ENCODE results near the gene SLC15A5. TPM values are rescaled to one million over a fixed set of nuclear protein-coding genes. Genes with fewer than 3 reads are reported as not detected.

Gene SLC15A5, protein sequence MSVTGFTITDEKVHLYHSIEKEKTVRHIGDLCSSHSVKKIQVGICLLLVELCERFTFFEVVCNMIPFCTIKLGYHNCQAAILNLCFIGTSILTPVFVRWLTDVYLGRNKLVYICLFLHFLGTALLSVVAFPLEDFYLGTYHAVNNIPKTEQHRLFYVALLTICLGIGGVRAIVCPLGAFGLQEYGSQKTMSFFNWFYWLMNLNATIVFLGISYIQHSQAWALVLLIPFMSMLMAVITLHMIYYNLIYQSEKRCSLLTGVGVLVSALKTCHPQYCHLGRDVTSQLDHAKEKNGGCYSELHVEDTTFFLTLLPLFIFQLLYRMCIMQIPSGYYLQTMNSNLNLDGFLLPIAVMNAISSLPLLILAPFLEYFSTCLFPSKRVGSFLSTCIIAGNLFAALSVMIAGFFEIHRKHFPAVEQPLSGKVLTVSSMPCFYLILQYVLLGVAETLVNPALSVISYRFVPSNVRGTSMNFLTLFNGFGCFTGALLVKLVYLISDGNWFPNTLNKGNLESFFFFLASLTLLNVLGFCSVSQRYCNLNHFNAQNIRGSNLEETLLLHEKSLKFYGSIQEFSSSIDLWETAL
- 0.41 TPM for total RNA-seq

DNA sequence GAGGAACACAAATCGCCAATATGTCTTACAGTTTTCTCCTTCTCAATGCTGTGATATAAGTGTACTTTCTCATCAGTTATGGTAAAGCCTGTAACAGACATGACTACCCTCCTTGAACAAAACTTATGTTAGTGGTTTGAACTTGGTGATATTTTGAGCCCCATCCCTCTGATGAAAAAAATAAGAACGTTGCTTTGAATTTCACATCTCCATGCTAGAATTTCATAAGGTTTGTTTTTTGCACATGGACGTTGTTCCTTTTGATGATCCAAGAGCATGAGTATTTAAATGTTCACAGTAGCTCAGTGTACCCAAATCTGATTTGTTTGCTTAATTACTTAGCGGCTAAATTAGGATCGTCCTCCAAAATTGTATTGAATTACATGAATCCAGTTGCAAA is at the start of gene SLC15A5:
TSS of gene SLC15A5 (minus strand) at position 101 of the 400 bp plus-strand sequence. CDS start at position 101, 0 bp downstream.
- no peak for DNase-seq (ENCODE audit: low spot score in 2 of 2)
- no peak for FAIRE-seq

DNA sequence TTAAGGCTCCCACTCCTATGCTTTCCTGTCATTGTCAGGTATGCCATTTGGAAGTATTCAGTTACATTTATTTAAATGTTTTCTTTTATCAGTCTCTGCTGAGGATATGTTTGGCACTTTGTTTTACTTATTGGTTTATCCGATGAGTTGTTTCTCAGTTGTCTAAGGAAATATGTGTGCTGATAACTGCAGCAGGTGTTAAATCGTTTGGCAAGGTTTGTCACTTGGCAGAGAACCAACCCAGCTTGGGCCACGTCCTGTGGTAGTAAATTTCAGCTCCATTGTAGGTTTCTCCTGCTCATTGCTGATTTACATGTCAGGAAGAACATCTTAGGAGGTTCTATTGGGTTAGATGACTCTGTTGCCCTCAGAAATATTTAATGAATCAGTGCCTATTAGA is 47.9 kb upstream of the SLC15A5 start:
- FAIRE-seq (no peak), DNase-seq (ENCODE audit: low spot score in 2 of 2) (no peak)

DNA sequence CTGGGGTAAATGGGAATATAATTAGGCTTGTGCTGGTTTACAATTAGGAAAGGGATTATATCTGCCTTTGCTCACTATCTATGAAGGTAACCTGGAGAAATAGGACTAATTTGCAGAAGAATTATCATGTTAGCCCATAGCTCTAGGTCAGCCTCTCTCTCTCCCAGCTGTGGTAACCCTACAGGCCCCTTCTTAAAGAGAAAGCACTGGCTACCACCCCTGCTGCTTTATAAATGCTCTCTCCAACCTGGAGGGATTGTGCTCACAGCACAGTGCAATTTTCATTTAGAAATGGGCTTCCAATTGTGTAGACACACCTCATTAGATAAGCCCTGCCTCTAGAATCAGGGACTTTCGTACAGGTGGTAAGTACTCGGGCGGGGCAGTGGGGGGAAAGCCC is 47.3 kb upstream of the SLC15A5 start:
- DNase-seq (ENCODE audit: low spot score in 2 of 2) (no peak), FAIRE-seq (no peak)

GRCh38 chr12:16324272-16324671 is 46.8 kb upstream of the SLC15A5 start:
- FAIRE-seq, result no peak
- DNase-seq (ENCODE audit: low spot score in 2 of 2), result no peak

DNA sequence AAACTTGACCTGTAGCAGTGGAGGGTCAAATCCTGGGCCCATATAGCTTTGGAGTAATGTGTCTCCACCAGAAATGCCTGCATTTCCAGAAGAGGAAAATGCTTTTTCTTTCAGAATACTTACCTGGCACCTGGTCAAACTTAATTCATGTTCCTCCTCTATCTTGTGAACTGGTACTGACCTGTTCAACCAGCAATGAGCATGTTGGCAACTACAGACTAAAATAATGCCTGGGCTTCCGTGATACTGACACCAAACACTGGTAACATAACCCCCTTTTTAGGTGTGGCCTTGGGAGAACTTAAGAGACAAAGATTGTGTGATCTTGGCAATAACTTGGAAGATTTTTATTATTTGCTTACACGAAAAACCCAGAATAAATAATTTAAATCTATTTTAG is 46.2 kb upstream of the SLC15A5 start:
- FAIRE-seq (no peak), DNase-seq (ENCODE audit: low spot score in 2 of 2) (no peak)

GRCh38 chr12:16323010-16323409 is 45.5 kb upstream of the SLC15A5 start:
- DNase-seq (ENCODE audit: low spot score in 2 of 2) (no peak), FAIRE-seq (no peak)

DNA sequence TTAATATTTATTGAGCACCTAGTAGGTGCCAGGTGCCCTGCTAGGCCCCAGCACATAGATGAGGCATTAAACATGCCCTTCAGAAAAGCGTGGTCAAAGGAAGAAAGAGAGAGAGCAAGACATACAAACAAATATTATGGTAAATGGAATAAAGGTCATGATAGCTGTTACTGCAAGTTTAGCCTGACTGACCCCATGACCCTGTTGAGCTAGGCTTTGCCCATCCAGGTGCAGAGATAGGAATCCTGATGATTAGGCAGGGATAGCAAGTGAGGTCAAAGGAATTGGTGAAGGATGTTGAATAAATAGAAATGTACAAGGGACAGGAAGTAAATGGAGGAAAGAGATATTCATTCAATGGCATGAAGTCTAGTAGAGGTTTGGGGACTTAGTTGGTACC is 33.4 kb upstream of the SLC15A5 start:
- DNase-seq (ENCODE audit: low spot score in 2 of 2), result no peak
- no peak for FAIRE-seq

GRCh38 chr12:16307856-16308475 is 30.5 kb upstream of the SLC15A5 start:
- DNase-seq (ENCODE audit: low spot score in 2 of 2), result no peak
- no peak for FAIRE-seq

DNA sequence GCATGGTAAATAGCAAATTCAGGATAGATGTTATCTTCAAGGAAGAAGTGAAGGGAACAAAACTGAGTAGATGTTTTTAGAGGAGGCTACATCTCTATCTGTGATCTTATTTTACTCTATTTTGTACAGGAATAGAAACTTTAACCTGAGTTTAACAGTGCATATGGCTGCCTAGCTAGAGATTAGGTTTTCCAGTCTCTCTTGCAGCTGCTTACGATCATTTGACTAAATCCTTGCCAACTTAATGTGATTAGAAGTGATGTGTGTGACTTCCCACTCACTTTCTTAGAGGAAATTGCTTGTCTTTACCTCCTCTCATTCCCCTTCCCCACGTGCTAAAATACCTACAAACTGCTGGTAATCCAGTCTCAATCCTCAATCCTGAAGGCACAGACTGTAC is 26.5 kb upstream of the SLC15A5 start:
- no peak for DNase-seq (ENCODE audit: low spot score in 2 of 2)
- FAIRE-seq, result no peak

GRCh38 chr12:16300736-16301135 is 23.3 kb upstream of the SLC15A5 start:
- no peak for FAIRE-seq
- no peak for DNase-seq (ENCODE audit: low spot score in 2 of 2)

GRCh38 chr12:16300122-16300521 is 22.6 kb upstream of the SLC15A5 start:
- DNase-seq (ENCODE audit: low spot score in 2 of 2), result no peak
- no peak for FAIRE-seq

- FAIRE-seq (no peak), DNase-seq (ENCODE audit: low spot score in 2 of 2) (no peak)
Observed at GRCh38 chr12:16299403-16299802, 21.9 kb upstream of the SLC15A5 start.

GRCh38 chr12:16297521-16297920 is 20.0 kb upstream of the SLC15A5 start:
- FAIRE-seq (no peak), DNase-seq (ENCODE audit: low spot score in 2 of 2) (no peak)

GRCh38 chr12:16294376-16294956 is 17.0 kb upstream of the SLC15A5 start:
- no peak for FAIRE-seq
- DNase-seq (ENCODE audit: low spot score in 2 of 2), result no peak

DNA sequence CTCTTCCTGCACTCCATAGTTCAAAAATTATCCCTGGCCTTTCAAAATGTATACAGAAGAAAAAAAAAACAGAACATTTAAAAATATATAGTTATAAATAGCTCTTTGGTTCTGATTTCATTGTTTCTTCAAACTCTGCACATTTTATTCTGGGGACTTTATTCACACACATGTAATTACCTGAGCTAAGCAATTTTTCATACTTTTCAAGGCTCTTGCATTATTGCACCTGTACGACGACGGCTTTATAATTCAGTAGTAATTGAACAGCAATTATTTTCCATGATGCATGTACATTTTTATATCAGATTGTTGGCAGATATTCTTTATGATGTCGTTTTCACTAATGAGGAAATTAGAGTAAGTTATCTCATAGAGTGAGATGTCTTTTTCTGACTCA is 13.5 kb upstream of the SLC15A5 start:
- DNase-seq (ENCODE audit: low spot score in 2 of 2), result no peak
- no peak for FAIRE-seq

GRCh38 chr12:16285586-16285985 is 8.1 kb upstream of the SLC15A5 start:
- FAIRE-seq (no peak), DNase-seq (ENCODE audit: low spot score in 2 of 2) (no peak)

- FAIRE-seq, result no peak
Observed at GRCh38 chr12:16282978-16283377, 5.5 kb upstream of the SLC15A5 start.

DNA sequence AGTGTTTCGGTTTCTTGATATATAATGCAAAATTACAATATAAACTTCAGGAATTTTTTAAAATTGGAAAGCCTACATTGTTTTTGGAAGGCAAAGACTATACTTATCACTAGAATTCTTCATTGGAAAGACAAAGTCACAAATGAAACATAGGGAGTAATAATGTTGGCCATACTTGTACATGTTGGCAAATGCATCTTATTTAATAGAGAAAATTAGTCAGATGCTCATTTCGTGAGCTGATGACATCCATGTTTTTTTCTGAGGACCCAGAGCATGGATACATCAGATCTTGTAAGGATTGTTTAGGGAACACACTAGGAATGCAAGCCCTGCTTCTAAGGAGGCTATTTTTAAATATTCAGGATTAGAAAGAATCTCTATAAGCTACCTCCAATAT is 4.6 kb upstream of the SLC15A5 start:
- no peak for DNase-seq (ENCODE audit: low spot score in 2 of 2)
- FAIRE-seq, result no peak

More at GRCh38 chr12:16282978-16283377, 5.5 kb upstream of the SLC15A5 start:
- DNase-seq (ENCODE audit: low spot score in 2 of 2), result no peak

GRCh38 chr12:16281157-16281556 is 3.7 kb upstream of the SLC15A5 start:
- FAIRE-seq (no peak), DNase-seq (ENCODE audit: low spot score in 2 of 2) (no peak)

- DNase-seq (ENCODE audit: low spot score in 2 of 2) (no peak), FAIRE-seq (no peak)
Observed at GRCh38 chr12:16272222-16272621, 5.3 kb downstream of the SLC15A5 start.

- DNase-seq (ENCODE audit: low spot score in 2 of 2) (no peak), FAIRE-seq (no peak)
Observed at GRCh38 chr12:16271062-16271461, 6.4 kb downstream of the SLC15A5 start.
